Brain microvascular endothelial cell (primary cell): ENCODE data around the gene AURKAIP1.

Source experiments
- DNase-seq: peaks from one replicate; pipeline ENCODE4 v3.0.0-alpha.2; 2020
- H3K27ac ChIP-seq: fragments of 250-450 bp; sonication (Bioruptor Pico); 2 replicates; pipeline ENCODE4 v1.5.1; 2020; ENCODE audit warnings: mild to moderate bottlenecking, moderate library complexity
- H3K27me3 ChIP-seq: fragments of 250-450 bp; sonication (Bioruptor Pico); replicated peaks from 2 replicates; pipeline ENCODE4 v1.5.1; 2020; ENCODE audit warnings: mild to moderate bottlenecking
- H3K36me3 ChIP-seq: fragments of 250-450 bp; sonication (Bioruptor Pico); replicated peaks from 2 replicates; pipeline ENCODE4 v1.5.1; 2020; ENCODE audit warnings: mild to moderate bottlenecking
- H3K4me3 ChIP-seq: 2 replicates; pipeline ENCODE4 v1.5.1; 2011; ENCODE audit warnings: low read depth, mild to moderate bottlenecking, control low read depth, low read length, moderate library complexity
- CTCF ChIP-seq: IDR thresholded peaks from 2 replicates; pipeline ENCODE4 v1.5.1; 2011; ENCODE audit warnings: low read depth, mild to moderate bottlenecking, moderate library complexity, low read length, control low read depth, inconsistent platforms; ENCODE audit errors: missing control alignments
- in situ Hi-C: cut with HindIII; loops from 2 replicates; pipeline ENCODE4 v1.10.0; 2017; ENCODE audit warnings: low sequenced_read_pairs, low pct_ligation_motif_present

The AURKAIP1 gene

DNA sequence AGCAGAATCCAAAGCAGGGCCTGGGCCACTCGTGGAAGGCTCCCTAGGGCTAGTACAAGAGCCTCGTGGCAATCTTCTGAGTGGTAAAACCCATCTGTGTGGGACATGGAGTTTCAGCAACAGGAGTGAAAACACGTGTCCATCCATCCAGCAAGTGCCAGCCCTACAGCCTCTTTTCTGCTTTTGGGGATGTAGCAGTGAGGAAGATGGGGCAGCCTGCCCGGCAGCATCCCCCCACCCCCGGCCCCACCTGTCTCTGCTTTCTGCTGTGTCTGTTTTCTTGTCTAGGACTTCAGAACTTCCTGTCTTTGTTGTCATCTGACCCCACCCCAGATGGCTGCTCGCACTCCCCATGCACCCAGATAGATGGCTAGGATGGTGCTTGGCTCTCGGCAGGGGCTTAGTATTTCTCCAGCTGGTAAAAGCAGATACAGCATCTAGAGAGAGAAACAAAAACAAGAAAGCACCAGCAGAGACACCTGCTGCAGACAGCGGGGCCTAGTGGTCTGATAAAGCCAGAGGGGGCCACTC lies 48.9 kb downstream of the AURKAIP1 start:
- in situ Hi-C loops, result no loop called here
- Histone ChIP-seq H3K27me3 (no peaks in the 10 kb centered on the region), H3K36me3 (peaks cover 12% of the 10 kb centered on the region), H3K4me3 (no peak overlapping the region), H3K27ac (no peak overlapping the region)
- TF ChIP-seq CTCF, result no peak
- DNase-seq, result no peak

GRCh38 chr1:1325288-1326074 lies 49.5 kb downstream of the AURKAIP1 start:
- peak overlapping the region; percentile 36 for H3K27ac ChIP-seq
- H3K4me3 ChIP-seq, result peak overlapping the region; percentile 80
- peaks cover 15% of the 10 kb centered on the region for H3K36me3 ChIP-seq
- no peak for DNase-seq
- in situ Hi-C loops, result no loop called here
- H3K27me3 ChIP-seq, result no peaks in the 10 kb centered on the region
- TF ChIP-seq CTCF, result no peak

DNA sequence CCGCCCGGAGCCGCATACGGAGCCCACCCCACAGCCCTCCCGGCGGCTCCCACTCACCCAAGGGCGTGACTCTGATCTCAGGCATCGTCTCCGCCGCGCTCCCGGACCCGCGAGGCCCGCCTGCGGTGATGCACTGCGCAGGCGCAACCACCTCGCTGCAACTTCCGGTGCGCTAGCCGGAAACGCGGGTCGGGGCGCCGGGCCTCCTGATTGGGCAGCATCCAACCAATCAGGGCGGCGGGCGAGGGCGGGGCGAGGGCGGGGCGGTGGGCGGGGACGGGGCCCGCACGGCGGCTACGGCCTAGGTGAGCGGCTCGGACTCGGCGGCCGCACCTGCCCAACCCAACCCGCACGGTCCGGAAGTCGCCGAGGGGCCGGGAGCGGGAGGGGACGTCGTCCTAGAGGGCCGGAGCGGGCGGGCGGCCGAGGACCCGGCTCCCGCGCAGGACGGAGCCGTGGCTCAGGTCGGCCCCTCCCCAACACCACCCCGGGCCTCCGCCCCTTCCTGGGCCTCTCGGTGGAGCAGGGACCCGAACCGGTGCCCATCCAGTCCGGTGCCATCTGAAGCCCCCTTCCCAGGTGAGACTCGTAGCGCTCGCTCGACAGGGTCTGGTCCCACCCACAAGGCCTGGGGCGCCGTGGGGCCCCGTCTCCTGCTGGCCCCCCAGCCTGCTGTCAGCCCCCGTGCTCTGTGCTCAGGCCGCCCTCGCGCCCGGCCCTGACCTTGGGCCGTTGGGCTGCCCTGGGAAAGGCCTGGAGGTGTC lies 50.3 kb downstream of the AURKAIP1 start, which contains the start of the genes CPTP and INTS11:
TSS of gene CPTP (plus strand) at position 279 of the 764 bp plus-strand sequence. CDS start 2,109 bp downstream, outside the sequence.
TSS of gene INTS11 (minus strand) at position 137 of the 764 bp plus-strand sequence. CDS start at position 85, 52 bp downstream.
- peak within 1 kb of the TSS; percentile 80 for H3K4me3 ChIP-seq
- peak within 1 kb of the TSS; percentile 64 for H3K27ac ChIP-seq
- in situ Hi-C loops, result no loop called here
- H3K27me3 ChIP-seq, result no peaks in the 10 kb centered on the region
- peak; percentile 83 for DNase-seq
- no peak for TF ChIP-seq CTCF
- peaks cover 20% of the 10 kb centered on the region for H3K36me3 ChIP-seq

DNA sequence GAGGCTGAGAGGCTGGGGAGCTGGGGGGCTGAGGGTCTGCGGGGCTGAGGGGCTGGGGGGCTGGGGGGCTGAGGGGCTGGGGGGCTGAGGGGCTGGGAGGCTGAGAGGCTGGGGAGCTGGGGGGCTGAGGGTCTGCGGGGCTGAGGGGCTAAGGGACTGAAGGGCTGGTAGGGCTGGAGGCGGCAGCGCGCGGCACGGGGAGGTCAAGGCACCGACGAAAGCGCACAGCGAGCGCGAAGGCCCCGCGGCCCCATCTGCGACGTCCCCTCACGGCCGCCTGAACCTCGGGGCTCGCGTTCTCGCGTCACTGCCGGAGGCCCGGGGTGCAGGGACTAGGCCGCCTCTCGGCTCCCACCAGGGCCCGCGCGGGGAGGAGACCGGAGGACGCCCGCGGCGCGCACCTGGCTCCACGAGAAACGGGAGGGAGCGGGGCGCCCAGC lies 50.9 kb downstream of the AURKAIP1 start:
- no peak for TF ChIP-seq CTCF
- peaks cover 24% of the 10 kb centered on the region for H3K36me3 ChIP-seq
- no peaks in the 10 kb centered on the region for H3K27me3 ChIP-seq
- no peak for DNase-seq
- in situ Hi-C loops, result no loop called here
- peak overlapping the region; percentile 64 for H3K27ac ChIP-seq
- H3K4me3 ChIP-seq, result peak overlapping the region; percentile 80
